Stimulated activated CD8-positive, alpha-beta memory T cell treated with anti-CD3 and anti-CD28 coated beads, Interleukin-4, amount 100 ng/mL, for 1 hour (primary cell): ENCODE measurements around the gene ABLIM1.

Source experiments
- DNase-seq, 2 donors: peaks; one replicate each; pipeline ENCODE4 v3.0.0-alpha.2; 2020; ENCODE audit warnings: low read depth in 2 of 2, low spot score in 1 of 2

The ABLIM1 gene

GRCh38 chr10:114680543-114681117 lies 22.6 kb upstream of the ABLIM1 start:
- DNase-seq = no peak

GRCh38 chr10:114679552-114679951 lies 21.5 kb upstream of the ABLIM1 start:
- DNase-seq = no peak

- no peak for DNase-seq
These were observed 20.7 kb upstream of the ABLIM1 start for GRCh38 chr10:114678820-114679219.

- no peak for DNase-seq
These were observed 20.3 kb upstream of the ABLIM1 start for GRCh38 chr10:114678336-114678735.

GRCh38 chr10:114674346-114674745 lies 16.3 kb upstream of the ABLIM1 start:
- DNase-seq = no peak

GRCh38 chr10:114669648-114670047 lies 11.6 kb upstream of the ABLIM1 start:
- no peak for DNase-seq

- DNase-seq = no peak
These were observed 10.5 kb upstream of the ABLIM1 start for GRCh38 chr10:114668375-114669080.

- DNase-seq = no peak
These were observed 7.8 kb upstream of the ABLIM1 start for GRCh38 chr10:114665873-114666272.

- DNase-seq = no peak
These were observed 7.3 kb upstream of the ABLIM1 start for GRCh38 chr10:114665406-114665805.

GRCh38 chr10:114664127-114664526 lies 6.1 kb upstream of the ABLIM1 start:
- DNase-seq = no peak

- no peak for DNase-seq
These were observed 5.6 kb upstream of the ABLIM1 start for GRCh38 chr10:114663626-114664025.

- no peak for DNase-seq
These were observed 4.7 kb upstream of the ABLIM1 start for GRCh38 chr10:114662646-114663217.

GRCh38 chr10:114661212-114661880 lies 3.3 kb upstream of the ABLIM1 start:
- no peak for DNase-seq

GRCh38 chr10:114655671-114656070 lies 2.4 kb downstream of the ABLIM1 start:
- no peak for DNase-seq

- no peak for DNase-seq
These were observed 3.1 kb downstream of the ABLIM1 start for GRCh38 chr10:114654822-114655575.

GRCh38 chr10:114653926-114654325 lies 4.1 kb downstream of the ABLIM1 start:
- no peak for DNase-seq

- DNase-seq = no peak
These were observed 5.4 kb downstream of the ABLIM1 start for GRCh38 chr10:114652402-114653368.

- DNase-seq = no peak
These were observed 7.2 kb downstream of the ABLIM1 start for GRCh38 chr10:114650831-114651230.

- DNase-seq = no peak
These were observed 7.8 kb downstream of the ABLIM1 start for GRCh38 chr10:114650266-114650665.

GRCh38 chr10:114649217-114649903 lies 8.7 kb downstream of the ABLIM1 start:
- no peak for DNase-seq
